ENCODE results near the gene SEBOX.

Gene SEBOX

DNA sequence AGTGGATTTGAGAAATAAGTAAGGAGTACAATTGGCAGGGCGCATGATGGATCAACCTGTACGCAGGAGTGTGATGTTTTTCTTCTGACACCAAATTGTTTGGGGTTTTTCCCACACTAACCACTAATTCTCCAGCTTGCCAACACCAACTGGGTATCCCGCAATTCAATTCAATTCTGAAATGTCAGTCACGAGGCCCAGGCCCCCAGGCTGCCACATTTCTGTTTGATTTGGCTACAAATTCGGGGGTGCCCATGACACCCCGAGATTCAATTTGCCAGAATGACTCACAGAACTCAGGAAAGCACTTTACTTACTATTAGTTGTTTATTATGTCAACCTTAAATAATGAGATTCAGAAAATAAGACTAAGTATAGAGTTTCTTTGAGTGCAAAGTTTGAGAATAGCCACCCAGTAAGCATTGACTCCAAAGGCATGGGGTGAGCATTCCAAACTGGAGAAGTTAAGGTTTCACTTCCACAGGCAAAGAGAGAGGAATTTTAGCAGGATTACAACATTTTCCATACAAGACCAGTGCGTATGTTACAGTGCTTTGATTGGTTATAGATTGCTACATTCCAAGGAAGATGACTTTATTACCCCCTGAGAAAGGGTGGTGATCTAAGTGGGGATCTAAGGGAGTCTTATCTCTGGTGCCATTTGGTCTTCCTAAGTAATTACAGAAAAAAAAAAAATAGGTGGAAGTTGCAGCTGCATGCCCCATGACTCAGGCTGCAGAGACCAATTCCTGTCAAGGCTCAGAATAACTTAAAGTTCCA is 29.5 kb upstream of the SEBOX start:
- Histone ChIP-seq H3K14ac (ENCODE audit: low read length in 2 of 2) (no peak overlapping the region), H3K23ac (ENCODE audit: low read length in 2 of 2) (no peak overlapping the region), H2BK5ac (ENCODE audit: low read depth, low read length, poor library complexity, severe bottlenecking) (no peak overlapping the region), H4K8ac (ENCODE audit: low read length) (no peak overlapping the region), H2BK15ac (ENCODE audit: low read depth, poor library complexity, severe bottlenecking) (no peak overlapping the region), H3K4me3 (ENCODE audit: insufficient read depth in 1 of 2, low read depth in 1 of 2, low read length in 2 of 2) (no peak overlapping the region), H3K4me1 (ENCODE audit: control insufficient read depth, insufficient read depth, low read depth, low read length) (peaks cover 19% of the 10 kb centered on the region), H3K36me3 (ENCODE audit: control insufficient read depth in 1 of 2, insufficient read depth in 2 of 2, low read depth in 1 of 2, low read length in 2 of 2) (peaks cover 17 to 33% of the 10 kb centered on the region in 2 experiments), H3K27ac (ENCODE audit: low read length, poor library complexity, severe bottlenecking) (no peak overlapping the region), H2BK120ac (ENCODE audit: low read depth, low read length) (no peak overlapping the region), H3K27me3 (ENCODE audit: control insufficient read depth in 1 of 2, insufficient read depth in 1 of 2, low read length in 2 of 2) (no peaks in the 10 kb centered on the region), H3K4me2 (ENCODE audit: low read length, poor library complexity, severe bottlenecking) (no peak overlapping the region), H2AFZ (ENCODE audit: low read depth, low read length) (no peak overlapping the region), H3K18ac (ENCODE audit: low read depth in 1 of 2, low read length in 2 of 2) (no peak overlapping the region), H2AK5ac (ENCODE audit: low read length, severe bottlenecking) (no peak overlapping the region), H4K91ac (ENCODE audit: low read length) (no peak overlapping the region), H3K9me3 (ENCODE audit: control insufficient read depth, low read length) (no peaks in the 10 kb centered on the region), H2BK12ac (ENCODE audit: low read length in 2 of 2) (no peak overlapping the region), H3K79me1 (replicated peaks; ENCODE audit: low read length, poor library complexity, severe bottlenecking) (no peaks in the 10 kb centered on the region), H3K9ac (ENCODE audit: low read length) (no peak overlapping the region), H3K4ac (ENCODE audit: low read depth in 1 of 2, low read length in 2 of 2) (no peak overlapping the region)
- DNase-seq, result peak; percentile 62
- 79% methylated on average over 6 of the region's 7 CpGs for WGBS

DNA sequence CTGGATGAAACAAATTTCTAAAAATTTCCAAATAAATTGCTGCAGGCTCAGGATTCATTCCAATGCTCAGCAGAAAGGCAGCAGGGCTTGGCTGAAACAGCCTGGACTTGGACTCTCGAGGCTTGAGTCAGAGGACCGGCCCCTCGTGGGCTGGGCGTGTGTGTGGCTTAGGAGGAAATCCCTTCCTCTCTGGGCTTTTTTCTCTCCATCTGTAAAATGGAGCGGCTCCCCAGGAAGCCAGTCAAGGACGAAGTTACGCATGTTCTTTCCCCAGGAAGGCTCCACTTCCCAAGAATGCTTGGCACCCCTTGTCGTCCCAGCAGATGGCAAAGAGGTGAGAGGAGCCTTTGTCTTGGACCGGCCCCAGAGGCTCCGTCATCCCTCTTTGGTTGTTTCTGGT is 27.5 kb upstream of the SEBOX start:
- peak overlapping the region; percentile 1 for H3K9ac ChIP-seq (ENCODE audit: low read length)
- no peak overlapping the region for H2BK120ac ChIP-seq (ENCODE audit: low read depth, low read length)
- no peak overlapping the region for H2BK5ac ChIP-seq (ENCODE audit: low read depth, low read length, poor library complexity, severe bottlenecking)
- no peak overlapping the region for H3K4ac ChIP-seq (ENCODE audit: low read depth in 1 of 2, low read length in 2 of 2)
- H3K79me1 ChIP-seq (replicated peaks; ENCODE audit: low read length, poor library complexity, severe bottlenecking), result no peaks in the 10 kb centered on the region
- no peak overlapping the region for H3K4me3 ChIP-seq (ENCODE audit: insufficient read depth in 1 of 2, low read depth in 1 of 2, low read length in 2 of 2)
- no peak overlapping the region for H3K27ac ChIP-seq (ENCODE audit: low read length, poor library complexity, severe bottlenecking)
- H4K8ac ChIP-seq (ENCODE audit: low read length), result no peak overlapping the region
- H3K9me3 ChIP-seq (ENCODE audit: control insufficient read depth, low read length), result no peaks in the 10 kb centered on the region
- H2BK15ac ChIP-seq (ENCODE audit: low read depth, poor library complexity, severe bottlenecking), result no peak overlapping the region
- no peak for DNase-seq
- no peak overlapping the region for H2AFZ ChIP-seq (ENCODE audit: low read depth, low read length)
- no peak overlapping the region for H3K18ac ChIP-seq (ENCODE audit: low read depth in 1 of 2, low read length in 2 of 2)
- H3K23ac ChIP-seq (ENCODE audit: low read length in 2 of 2), result no peak overlapping the region
- no peaks in the 10 kb centered on the region for H3K27me3 ChIP-seq (ENCODE audit: control insufficient read depth in 1 of 2, insufficient read depth in 1 of 2, low read length in 2 of 2)
- peaks cover 17 to 34% of the 10 kb centered on the region in 2 experiments for H3K36me3 ChIP-seq (ENCODE audit: control insufficient read depth in 1 of 2, insufficient read depth in 2 of 2, low read depth in 1 of 2, low read length in 2 of 2)
- peaks cover 3% of the 10 kb centered on the region for H3K4me1 ChIP-seq (ENCODE audit: control insufficient read depth, insufficient read depth, low read depth, low read length)
- no peak overlapping the region for H2BK12ac ChIP-seq (ENCODE audit: low read length in 2 of 2)
- H4K91ac ChIP-seq (ENCODE audit: low read length), result no peak overlapping the region
- WGBS, result 69% methylated on average over 10 of the region's 10 CpGs
- no peak overlapping the region for H2AK5ac ChIP-seq (ENCODE audit: low read length, severe bottlenecking)
- no peak overlapping the region for H3K14ac ChIP-seq (ENCODE audit: low read length in 2 of 2)
- no peak overlapping the region for H3K4me2 ChIP-seq (ENCODE audit: low read length, poor library complexity, severe bottlenecking)

DNA sequence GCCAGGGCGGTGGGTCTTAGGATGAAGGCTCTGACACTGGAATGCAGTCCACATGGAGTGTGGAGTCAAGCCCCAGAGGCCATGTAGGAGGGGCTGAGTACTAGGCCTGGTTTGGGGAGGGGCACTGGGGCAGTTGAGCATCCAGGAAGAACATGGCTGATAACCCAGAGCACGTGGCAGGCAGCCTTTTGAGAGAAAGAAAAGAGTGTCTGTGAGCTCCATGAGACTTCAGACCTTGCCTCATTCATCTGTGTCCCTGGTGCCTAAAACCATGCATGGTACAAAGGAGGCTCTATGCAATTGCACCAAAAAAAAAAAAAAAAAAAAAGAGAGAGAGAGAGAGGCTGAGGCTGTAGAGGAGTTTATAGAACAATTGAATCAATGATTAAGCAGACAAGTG is 26.4 kb upstream of the SEBOX start:
- H2BK120ac ChIP-seq (ENCODE audit: low read depth, low read length), result no peak overlapping the region
- WGBS, result 83% methylated on average over 2 of the region's 2 CpGs
- no peak overlapping the region for H2AFZ ChIP-seq (ENCODE audit: low read depth, low read length)

GRCh38 chr17:28390984-28391383 is 26.0 kb upstream of the SEBOX start:
- Histone ChIP-seq H3K4ac (ENCODE audit: low read depth in 1 of 2, low read length in 2 of 2) (no peak overlapping the region), H2BK12ac (ENCODE audit: low read length in 2 of 2) (no peak overlapping the region), H3K23ac (ENCODE audit: low read length in 2 of 2) (no peak overlapping the region), H3K18ac (ENCODE audit: low read depth in 1 of 2, low read length in 2 of 2) (no peak overlapping the region), H2BK120ac (ENCODE audit: low read depth, low read length) (no peak overlapping the region), H4K91ac (ENCODE audit: low read length) (no peak overlapping the region), H3K14ac (ENCODE audit: low read length in 2 of 2) (no peak overlapping the region), H3K9me3 (ENCODE audit: control insufficient read depth, low read length) (no peaks in the 10 kb centered on the region), H3K4me2 (ENCODE audit: low read length, poor library complexity, severe bottlenecking) (no peak overlapping the region), H3K4me1 (ENCODE audit: control insufficient read depth, insufficient read depth, low read depth, low read length) (no peaks in the 10 kb centered on the region), H3K27me3 (ENCODE audit: control insufficient read depth in 1 of 2, insufficient read depth in 1 of 2, low read length in 2 of 2) (no peaks in the 10 kb centered on the region), H3K79me1 (replicated peaks; ENCODE audit: low read length, poor library complexity, severe bottlenecking) (no peaks in the 10 kb centered on the region), H4K8ac (ENCODE audit: low read length) (no peak overlapping the region), H3K9ac (ENCODE audit: low read length) (no peak overlapping the region), H3K27ac (ENCODE audit: low read length, poor library complexity, severe bottlenecking) (no peak overlapping the region), H2AFZ (ENCODE audit: low read depth, low read length) (no peak overlapping the region), H2BK15ac (ENCODE audit: low read depth, poor library complexity, severe bottlenecking) (no peak overlapping the region), H2BK5ac (ENCODE audit: low read depth, low read length, poor library complexity, severe bottlenecking) (no peak overlapping the region), H3K4me3 (ENCODE audit: insufficient read depth in 1 of 2, low read depth in 1 of 2, low read length in 2 of 2) (no peak overlapping the region), H2AK5ac (ENCODE audit: low read length, severe bottlenecking) (no peak overlapping the region), H3K36me3 (ENCODE audit: control insufficient read depth in 1 of 2, insufficient read depth in 2 of 2, low read depth in 1 of 2, low read length in 2 of 2) (peaks cover 7 to 32% of the 10 kb centered on the region in 2 experiments)
- WGBS, result no CpG with 5 or more reads among the region's 1 CpG
- DNase-seq, result no peak

More for the DNA sequence above, 26.4 kb upstream of the SEBOX start:
- Histone ChIP-seq H3K36me3 (ENCODE audit: control insufficient read depth in 1 of 2, insufficient read depth in 2 of 2, low read depth in 1 of 2, low read length in 2 of 2) (peaks cover 10 to 34% of the 10 kb centered on the region in 2 experiments), H3K4me3 (ENCODE audit: insufficient read depth in 1 of 2, low read depth in 1 of 2, low read length in 2 of 2) (no peak overlapping the region), H3K4me2 (ENCODE audit: low read length, poor library complexity, severe bottlenecking) (no peak overlapping the region), H2BK12ac (ENCODE audit: low read length in 2 of 2) (no peak overlapping the region), H3K18ac (ENCODE audit: low read depth in 1 of 2, low read length in 2 of 2) (no peak overlapping the region), H3K14ac (ENCODE audit: low read length in 2 of 2) (no peak overlapping the region), H2AK5ac (ENCODE audit: low read length, severe bottlenecking) (no peak overlapping the region), H2BK15ac (ENCODE audit: low read depth, poor library complexity, severe bottlenecking) (no peak overlapping the region), H4K91ac (ENCODE audit: low read length) (no peak overlapping the region), H3K4ac (ENCODE audit: low read depth in 1 of 2, low read length in 2 of 2) (no peak overlapping the region), H3K4me1 (ENCODE audit: control insufficient read depth, insufficient read depth, low read depth, low read length) (peaks cover 3% of the 10 kb centered on the region), H3K79me1 (replicated peaks; ENCODE audit: low read length, poor library complexity, severe bottlenecking) (no peaks in the 10 kb centered on the region), H3K9me3 (ENCODE audit: control insufficient read depth, low read length) (no peaks in the 10 kb centered on the region), H3K23ac (ENCODE audit: low read length in 2 of 2) (no peak overlapping the region), H3K27me3 (ENCODE audit: control insufficient read depth in 1 of 2, insufficient read depth in 1 of 2, low read length in 2 of 2) (no peaks in the 10 kb centered on the region), H2BK5ac (ENCODE audit: low read depth, low read length, poor library complexity, severe bottlenecking) (no peak overlapping the region), H3K9ac (ENCODE audit: low read length) (no peak overlapping the region), H4K8ac (ENCODE audit: low read length) (no peak overlapping the region), H3K27ac (ENCODE audit: low read length, poor library complexity, severe bottlenecking) (no peak overlapping the region)
- no peak for DNase-seq
